Astrocyte of the spinal cord (primary cell): ENCODE results near the gene ROR1.

Experiments
- DNase-seq: peaks from one replicate; pipeline ENCODE4 v3.0.0; 2011; ENCODE audit warnings: low read depth, low spot score
- H3K4me3 ChIP-seq: 2 replicates; pipeline ENCODE4 v1.5.1; 2011; ENCODE audit warnings: low read depth, mild to moderate bottlenecking, low read length, moderate library complexity
- CTCF ChIP-seq: IDR thresholded peaks from 2 replicates; pipeline ENCODE4 v1.5.1; 2012; ENCODE audit warnings: low read depth, mild to moderate bottlenecking, low read length, inconsistent platforms
- in situ Hi-C: cut with HindIII; loops from 2 replicates; pipeline ENCODE4 v1.10.0; 2017; ENCODE audit warnings: low sequenced_read_pairs

The ROR1 gene

GRCh38 chr1:63773815-63774616 is at the start of gene ROR1:
Gene ROR1 (plus strand): TSS chr1:63774017.
- H3K4me3 ChIP-seq: peak within 1 kb of the TSS; percentile 69
- in situ Hi-C loops: no loop called here
- peak; percentile 83 for DNase-seq
- TF ChIP-seq CTCF: peak; percentile 81

GRCh38 chr1:63724375-63724899 is 49.4 kb upstream of the ROR1 start:
- H3K4me3 ChIP-seq: no peak overlapping the region
- DNase-seq: no peak
- TF ChIP-seq CTCF: no peak
- in situ Hi-C loops: no loop called here

GRCh38 chr1:63728611-63729226 is 45.1 kb upstream of the ROR1 start:
- TF ChIP-seq CTCF: no peak
- DNase-seq: no peak
- in situ Hi-C loops: no loop called here
- H3K4me3 ChIP-seq: no peak overlapping the region

GRCh38 chr1:63729227-63729620 is 44.6 kb upstream of the ROR1 start:
- no peak for TF ChIP-seq CTCF
- in situ Hi-C loops: no loop called here
- DNase-seq: no peak
- no peak overlapping the region for H3K4me3 ChIP-seq

GRCh38 chr1:63730211-63730610 is 43.6 kb upstream of the ROR1 start:
- in situ Hi-C loops: no loop called here
- TF ChIP-seq CTCF: no peak
- DNase-seq: no peak
- no peak overlapping the region for H3K4me3 ChIP-seq

- no peak overlapping the region for H3K4me3 ChIP-seq
- in situ Hi-C loops: no loop called here
- no peak for TF ChIP-seq CTCF
- peak; percentile 93 for DNase-seq
Measured at GRCh38 chr1:63731117-63732043, 42.4 kb upstream of the ROR1 start.
